ENCODE measurements around the gene RHBDF2.

DNA sequence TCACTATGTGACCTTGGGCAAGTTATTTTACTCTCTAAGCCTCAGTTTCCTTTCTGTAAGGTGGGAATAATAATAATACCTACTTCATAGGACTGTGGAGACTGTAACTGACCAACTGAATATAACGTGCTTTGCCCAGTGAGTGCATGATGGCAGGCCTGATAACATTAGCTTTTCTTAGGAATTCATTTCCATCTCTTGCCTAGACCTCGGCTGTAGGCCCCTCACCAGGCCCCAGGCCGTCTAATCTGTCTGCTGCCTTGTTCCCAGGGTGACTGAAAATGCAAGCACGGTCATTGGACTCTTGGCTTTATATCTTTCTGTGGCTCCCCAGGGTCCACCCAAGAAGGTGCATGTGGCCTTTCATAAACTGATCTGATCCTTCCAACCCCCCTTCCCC, 41.5 kb downstream of the RHBDF2 start:
- TF ChIP-seq, protein P1, sequence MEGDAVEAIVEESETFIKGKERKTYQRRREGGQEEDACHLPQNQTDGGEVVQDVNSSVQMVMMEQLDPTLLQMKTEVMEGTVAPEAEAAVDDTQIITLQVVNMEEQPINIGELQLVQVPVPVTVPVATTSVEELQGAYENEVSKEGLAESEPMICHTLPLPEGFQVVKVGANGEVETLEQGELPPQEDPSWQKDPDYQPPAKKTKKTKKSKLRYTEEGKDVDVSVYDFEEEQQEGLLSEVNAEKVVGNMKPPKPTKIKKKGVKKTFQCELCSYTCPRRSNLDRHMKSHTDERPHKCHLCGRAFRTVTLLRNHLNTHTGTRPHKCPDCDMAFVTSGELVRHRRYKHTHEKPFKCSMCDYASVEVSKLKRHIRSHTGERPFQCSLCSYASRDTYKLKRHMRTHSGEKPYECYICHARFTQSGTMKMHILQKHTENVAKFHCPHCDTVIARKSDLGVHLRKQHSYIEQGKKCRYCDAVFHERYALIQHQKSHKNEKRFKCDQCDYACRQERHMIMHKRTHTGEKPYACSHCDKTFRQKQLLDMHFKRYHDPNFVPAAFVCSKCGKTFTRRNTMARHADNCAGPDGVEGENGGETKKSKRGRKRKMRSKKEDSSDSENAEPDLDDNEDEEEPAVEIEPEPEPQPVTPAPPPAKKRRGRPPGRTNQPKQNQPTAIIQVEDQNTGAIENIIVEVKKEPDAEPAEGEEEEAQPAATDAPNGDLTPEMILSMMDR (IDR thresholded peaks at IDR 0.05): no peak
- TF ChIP-seq POLR2A (IDR thresholded peaks at IDR 0.05): no peak

Data from stomach (tissue), 4 donors.